Activated T-helper 1 cell treated with anti-CD3 and anti-CD28 coated beads, Interleukin-12 subunit alpha, Interleukin-12 subunit beta, Interleukin-2, Interleukin-4 antibody, amounts not matched to agents 30 ng/mL and 10 ng/mL and 1 ng/mL, durations not matched to agents 14 hours and 24 hours and 36 hours (primary cell): ENCODE results near the gene NDUFC2. TPM values are rescaled to one million over a fixed set of nuclear protein-coding genes. Genes with fewer than 3 reads are reported as not detected.
"Not testable (repeated sequence)": the region's sequence is repeated elsewhere in the genome, so short reads cannot be mapped to it uniquely, and the experiment has no call there.

Source experiments
- DNase-seq: peaks from one replicate; pipeline ENCODE4 v3.0.0; 2021; ENCODE audit warnings: low spot score
- H3K27ac Mint-ChIP-seq: one replicate; pipeline ENCODE4 v1.8.0; 2021; ENCODE audit warnings: mild to moderate bottlenecking, mixed read lengths
- H3K27me3 Mint-ChIP-seq: one replicate; pipeline ENCODE4 v1.8.0; 2022; ENCODE audit warnings: mild to moderate bottlenecking, moderate library complexity, mixed read lengths; ENCODE audit not compliant: insufficient read depth
- H3K36me3 Mint-ChIP-seq: one replicate; pipeline ENCODE4 v1.8.0; 2021; ENCODE audit warnings: low read depth, mixed read lengths
- H3K4me1 Mint-ChIP-seq: one replicate; pipeline ENCODE4 v1.8.0; 2021; ENCODE audit warnings: low read depth, mixed read lengths
- H3K4me3 Mint-ChIP-seq: one replicate; pipeline ENCODE4 v1.8.0; 2021; ENCODE audit warnings: mild to moderate bottlenecking, moderate library complexity, mixed read lengths
- H3K9me3 Mint-ChIP-seq: one replicate; pipeline ENCODE4 v1.8.0; 2021; ENCODE audit warnings: mixed read lengths
- intact Hi-C: fragments of 100-400 bp; cut with micrococcal nuclease; formaldehyde crosslinking; loops from one replicate; pipeline ENCODE4 v1.15.1; 2024
- total RNA-seq: library from RNA; stranded (reverse); gene quantifications from 2 replicates; pipeline ENCODE4 v1.2.3, GENCODE V29; 2022

NDUFC2 gene
- total RNA-seq, 1 donor from 2014 or later, result 208 TPM

DNA sequence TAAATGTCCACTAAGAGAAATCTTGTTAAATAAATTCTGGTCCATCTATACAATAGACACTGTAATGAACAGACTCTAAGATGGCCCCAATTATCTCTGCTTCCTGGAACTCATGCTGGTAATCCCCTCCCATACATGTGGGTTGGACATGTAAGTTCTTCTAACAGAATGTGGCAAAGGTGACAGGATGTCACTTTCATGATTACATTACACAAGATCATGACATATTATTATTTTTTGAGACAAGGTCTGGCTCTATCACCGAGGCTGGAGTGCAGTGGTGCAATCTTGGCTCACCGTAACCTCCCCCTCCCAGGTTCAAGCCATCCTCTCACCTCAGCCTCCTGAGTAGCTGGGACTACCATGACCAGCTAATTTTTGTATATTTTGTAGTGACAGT, 14.6 kb upstream of the NDUFC2 start:
- Mint-ChIP-seq H3K27me3 (no peaks in the 10 kb centered on the region), H3K9me3 (no peaks in the 10 kb centered on the region), H3K4me1 (peaks cover 10% of the 10 kb centered on the region), H3K4me3 (peak overlapping the region; percentile 11), H3K36me3 (peaks cover 26% of the 10 kb centered on the region), H3K27ac (peak overlapping the region; percentile 82)
- DNase-seq, result peak; percentile 20
- intact Hi-C loops, result loop anchor here (1.0 kb wide), 4 partner anchors 15 to 470 kb away; partner anchors contain the start of genes ALG8, KCTD21, NDUFC2 and USP35

DNA sequence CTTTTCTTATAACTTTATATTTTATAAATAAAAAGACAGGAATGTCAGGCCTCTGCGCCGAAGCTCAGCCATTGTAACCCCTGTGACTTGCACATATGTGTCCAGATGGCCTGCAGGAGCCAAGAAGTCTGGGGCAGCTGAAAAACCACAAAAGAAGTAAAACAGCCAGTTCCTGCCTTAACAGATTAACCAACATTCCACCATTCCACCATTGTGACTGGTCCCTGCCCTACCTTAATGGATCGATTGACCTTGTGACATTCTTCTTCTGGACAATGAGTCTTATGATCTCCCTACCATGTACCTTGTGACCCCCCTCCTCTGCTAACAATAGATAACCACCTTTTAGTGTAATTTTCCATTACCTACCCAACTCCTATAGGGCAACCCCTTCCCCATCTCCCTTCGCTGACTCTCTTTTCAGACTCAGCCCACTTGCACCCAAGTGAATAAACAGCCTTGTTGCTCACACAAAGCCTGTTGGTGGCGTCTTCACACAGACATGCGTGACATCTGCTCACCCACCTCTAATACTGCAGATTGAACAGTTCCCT, 6.9 kb upstream of the NDUFC2 start:
- H3K27ac Mint-ChIP-seq, H3K4me3 Mint-ChIP-seq, intact Hi-C loops, H3K27me3 Mint-ChIP-seq, DNase-seq, H3K4me1 Mint-ChIP-seq, H3K9me3 Mint-ChIP-seq, H3K36me3 Mint-ChIP-seq: not testable (repeated sequence)

DNA sequence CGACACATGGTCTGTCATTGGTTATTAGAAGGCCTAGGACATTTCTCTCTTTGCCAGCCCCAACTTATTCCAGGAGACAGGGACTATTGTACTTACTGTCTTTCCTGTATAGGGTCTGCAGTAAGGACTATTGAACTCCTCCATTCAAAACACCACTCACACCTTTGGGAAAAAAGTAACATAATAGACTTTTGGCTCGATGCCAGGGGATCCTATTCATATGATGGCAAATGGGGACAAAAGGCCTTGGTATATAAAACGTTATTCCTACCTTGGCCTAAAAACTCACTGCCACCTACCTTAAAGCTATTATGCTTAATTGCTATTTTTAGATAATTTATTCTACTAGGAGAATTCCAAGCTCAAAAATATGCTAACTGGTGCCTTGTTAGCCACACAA, 6.3 kb upstream of the NDUFC2 start:
- peaks cover 11% of the 10 kb centered on the region for H3K4me1 Mint-ChIP-seq
- no peaks in the 10 kb centered on the region for H3K27me3 Mint-ChIP-seq
- H3K4me3 Mint-ChIP-seq, result no peak overlapping the region
- H3K9me3 Mint-ChIP-seq, result no peaks in the 10 kb centered on the region
- intact Hi-C loops, result no loop called here
- no peaks in the 10 kb centered on the region for H3K36me3 Mint-ChIP-seq
- no peak for DNase-seq
- H3K27ac Mint-ChIP-seq, result no peak overlapping the region

DNA sequence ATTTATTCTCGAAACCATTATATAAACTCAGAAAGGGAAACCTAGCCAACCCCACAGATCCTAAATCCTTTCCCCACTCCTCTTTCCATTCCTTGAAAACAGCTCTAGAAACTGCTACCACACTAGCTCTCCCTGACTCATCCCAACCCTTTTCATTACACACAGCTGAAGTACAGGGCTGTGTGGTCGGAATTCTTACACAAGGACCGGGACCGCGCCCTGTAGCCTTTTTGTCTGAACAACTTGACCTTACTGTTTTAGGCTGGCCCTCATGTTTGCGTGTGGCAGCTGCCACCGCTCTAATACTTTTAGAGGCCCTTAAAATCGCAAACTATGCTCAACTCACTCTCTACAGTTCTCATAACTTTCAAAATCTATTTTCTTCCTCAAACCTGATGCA, 4.8 kb upstream of the NDUFC2 start:
- H3K27ac Mint-ChIP-seq, intact Hi-C loops, H3K36me3 Mint-ChIP-seq, H3K4me3 Mint-ChIP-seq, DNase-seq, H3K9me3 Mint-ChIP-seq, H3K27me3 Mint-ChIP-seq: not testable (repeated sequence)
- peaks cover 19% of the 10 kb centered on the region for H3K4me1 Mint-ChIP-seq

DNA sequence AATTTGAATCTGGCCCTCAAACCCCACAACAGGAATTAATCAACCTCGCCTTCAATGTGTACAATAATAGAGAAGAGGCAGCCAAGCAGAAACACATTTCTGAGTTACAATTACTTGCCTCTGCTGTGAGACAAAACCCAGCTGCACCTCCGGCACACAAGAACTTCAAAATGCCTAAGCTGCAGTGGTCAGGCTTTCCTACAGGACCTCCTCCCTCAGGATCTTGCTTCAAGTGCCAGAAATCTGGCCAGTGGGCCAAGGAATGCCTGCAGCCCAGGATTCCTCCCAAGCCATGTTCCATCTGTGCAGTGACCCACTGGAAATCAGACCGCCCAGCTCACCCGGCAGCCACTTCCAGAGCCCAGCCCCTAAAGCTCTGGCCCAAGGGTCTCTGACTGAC, 3.4 kb upstream of the NDUFC2 start:
- peaks cover 4% of the 10 kb centered on the region for H3K36me3 Mint-ChIP-seq
- no peak overlapping the region for H3K4me3 Mint-ChIP-seq
- no peaks in the 10 kb centered on the region for H3K27me3 Mint-ChIP-seq
- no peaks in the 10 kb centered on the region for H3K9me3 Mint-ChIP-seq
- H3K4me1 Mint-ChIP-seq, result peaks cover 25% of the 10 kb centered on the region
- intact Hi-C loops, result no loop called here
- DNase-seq, result no peak
- no peak overlapping the region for H3K27ac Mint-ChIP-seq

DNA sequence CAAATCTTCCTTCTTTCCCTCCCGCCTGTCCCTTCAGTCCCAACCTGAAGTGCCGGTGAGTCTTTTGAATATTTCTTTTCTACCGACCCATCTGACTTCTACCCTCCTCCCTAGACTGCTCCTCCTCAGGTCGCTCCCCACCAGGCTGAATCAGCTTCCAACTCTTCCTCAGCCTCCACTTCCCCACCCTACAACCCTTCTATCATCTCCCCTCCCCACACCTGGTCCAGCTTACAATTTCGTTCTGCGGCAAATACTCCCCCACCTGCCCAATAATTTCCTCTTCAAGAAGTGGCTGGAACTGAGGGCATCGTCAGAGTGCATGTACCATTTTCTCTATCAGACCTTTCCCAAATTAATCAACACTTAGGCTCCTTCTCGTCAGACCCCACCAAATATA, 2.5 kb upstream of the NDUFC2 start:
- H3K36me3 Mint-ChIP-seq, result peaks cover 4% of the 10 kb centered on the region
- DNase-seq, result no peak
- H3K4me3 Mint-ChIP-seq, result peak overlapping the region; percentile 95
- intact Hi-C loops, result no loop called here
- H3K9me3 Mint-ChIP-seq, result no peaks in the 10 kb centered on the region
- H3K27ac Mint-ChIP-seq, result no peak overlapping the region
- no peaks in the 10 kb centered on the region for H3K27me3 Mint-ChIP-seq
- H3K4me1 Mint-ChIP-seq, result peaks cover 33% of the 10 kb centered on the region

DNA sequence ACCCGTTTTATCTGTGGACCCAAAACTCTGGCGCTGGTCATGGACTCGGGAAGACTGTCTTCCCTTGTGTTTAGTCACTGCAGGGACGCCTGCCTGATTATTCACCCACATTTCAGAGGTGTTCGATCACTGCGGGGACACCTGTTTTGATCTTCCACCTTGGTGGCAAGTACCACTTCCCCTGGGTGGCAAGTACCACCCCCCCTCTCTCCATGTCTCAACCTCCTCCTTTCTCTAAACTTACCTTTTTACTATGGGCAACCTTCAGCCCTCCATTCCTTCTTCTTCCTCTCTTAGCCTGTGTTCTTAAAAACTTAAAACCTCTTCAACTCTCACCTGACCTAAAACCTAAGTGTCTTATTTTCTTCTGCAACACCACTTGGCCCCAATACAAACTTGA, 1.9 kb upstream of the NDUFC2 start:
- Mint-ChIP-seq H3K27ac (peak overlapping the region; percentile 36), H3K4me1 (peaks cover 37% of the 10 kb centered on the region), H3K36me3 (peaks cover 6% of the 10 kb centered on the region), H3K27me3 (no peaks in the 10 kb centered on the region), H3K4me3 (peak overlapping the region; percentile 95), H3K9me3 (no peaks in the 10 kb centered on the region)
- intact Hi-C loops, result no loop called here
- no peak for DNase-seq

DNA sequence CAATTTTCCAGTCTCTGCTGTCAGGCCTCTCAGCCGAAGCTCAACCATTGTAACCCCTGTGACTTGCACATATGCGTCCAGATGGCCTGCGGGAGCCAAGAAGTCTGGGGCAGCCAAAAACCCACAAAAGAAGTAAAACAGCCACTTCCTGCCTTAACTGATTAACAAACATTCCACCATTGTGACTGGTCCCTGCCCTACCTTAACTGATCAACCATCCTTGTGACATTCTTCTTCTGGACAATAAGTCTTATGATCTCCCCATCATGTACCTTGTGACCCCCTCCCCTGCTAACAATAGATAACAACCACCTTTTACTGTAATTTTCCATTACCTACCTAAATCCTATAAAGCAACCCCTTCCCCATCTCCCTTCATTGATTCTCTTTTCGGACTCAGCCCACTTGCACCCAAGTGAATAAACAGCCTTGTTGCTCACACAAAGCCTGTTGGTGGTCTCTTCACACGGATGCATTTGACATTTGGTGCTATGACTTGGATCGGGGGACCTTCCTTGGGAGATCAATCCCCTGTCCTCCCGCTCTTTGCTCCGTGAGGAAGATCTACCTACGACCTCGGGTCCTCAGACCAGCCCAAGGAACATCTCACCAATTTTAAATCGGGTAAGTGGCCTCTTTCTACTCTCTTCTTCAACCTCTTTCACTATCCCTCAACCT, 1.3 kb upstream of the NDUFC2 start:
- Mint-ChIP-seq H3K36me3 (peaks cover 7% of the 10 kb centered on the region), H3K27ac (no peak overlapping the region), H3K4me3 (peak overlapping the region; percentile 95), H3K4me1 (peaks cover 41% of the 10 kb centered on the region), H3K27me3 (no peaks in the 10 kb centered on the region), H3K9me3 (no peaks in the 10 kb centered on the region)
- intact Hi-C loops, result no loop called here
- no peak for DNase-seq

DNA sequence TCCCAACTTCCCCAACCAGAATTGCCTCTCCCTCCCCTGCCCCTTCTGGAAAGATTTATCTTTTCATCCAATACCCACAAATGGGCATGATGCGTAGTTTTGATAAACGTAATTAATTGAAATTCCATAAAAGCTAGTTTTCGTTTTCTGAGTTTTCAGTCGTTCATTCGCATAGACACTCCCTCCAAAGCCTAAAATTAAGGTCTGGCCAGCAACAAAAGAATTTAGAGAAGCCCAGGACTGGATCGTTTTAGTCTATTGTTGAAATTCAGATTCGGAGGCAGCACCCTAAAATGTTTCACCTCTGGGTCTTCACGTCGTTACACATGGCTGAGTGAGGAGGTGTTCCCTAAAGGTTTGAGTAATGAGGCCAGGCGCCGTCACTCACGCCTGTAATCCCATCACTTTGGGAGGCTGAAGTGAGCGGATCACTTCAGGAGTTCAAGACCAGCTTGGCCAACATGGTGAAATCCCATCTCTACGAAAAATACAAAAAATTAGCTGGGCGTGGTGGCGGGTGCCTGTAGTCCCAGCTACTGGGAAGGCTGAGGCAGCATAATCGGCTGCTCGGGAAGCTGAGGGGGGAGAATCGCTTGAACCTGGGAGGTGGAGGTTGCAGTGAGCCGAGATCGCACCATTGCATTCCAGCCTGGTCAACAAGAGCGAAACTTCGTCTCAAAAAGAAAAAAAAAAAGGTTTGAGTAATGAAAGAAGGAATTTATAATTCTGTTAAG, 589 bp upstream of the NDUFC2 start:
- intact Hi-C loops, result no loop called here
- Mint-ChIP-seq H3K27ac (peak overlapping the region; percentile 86), H3K4me1 (peaks cover 46% of the 10 kb centered on the region), H3K4me3 (peak overlapping the region; percentile 95), H3K9me3 (no peaks in the 10 kb centered on the region), H3K27me3 (no peaks in the 10 kb centered on the region), H3K36me3 (peaks cover 7% of the 10 kb centered on the region)
- no peak for DNase-seq

DNA sequence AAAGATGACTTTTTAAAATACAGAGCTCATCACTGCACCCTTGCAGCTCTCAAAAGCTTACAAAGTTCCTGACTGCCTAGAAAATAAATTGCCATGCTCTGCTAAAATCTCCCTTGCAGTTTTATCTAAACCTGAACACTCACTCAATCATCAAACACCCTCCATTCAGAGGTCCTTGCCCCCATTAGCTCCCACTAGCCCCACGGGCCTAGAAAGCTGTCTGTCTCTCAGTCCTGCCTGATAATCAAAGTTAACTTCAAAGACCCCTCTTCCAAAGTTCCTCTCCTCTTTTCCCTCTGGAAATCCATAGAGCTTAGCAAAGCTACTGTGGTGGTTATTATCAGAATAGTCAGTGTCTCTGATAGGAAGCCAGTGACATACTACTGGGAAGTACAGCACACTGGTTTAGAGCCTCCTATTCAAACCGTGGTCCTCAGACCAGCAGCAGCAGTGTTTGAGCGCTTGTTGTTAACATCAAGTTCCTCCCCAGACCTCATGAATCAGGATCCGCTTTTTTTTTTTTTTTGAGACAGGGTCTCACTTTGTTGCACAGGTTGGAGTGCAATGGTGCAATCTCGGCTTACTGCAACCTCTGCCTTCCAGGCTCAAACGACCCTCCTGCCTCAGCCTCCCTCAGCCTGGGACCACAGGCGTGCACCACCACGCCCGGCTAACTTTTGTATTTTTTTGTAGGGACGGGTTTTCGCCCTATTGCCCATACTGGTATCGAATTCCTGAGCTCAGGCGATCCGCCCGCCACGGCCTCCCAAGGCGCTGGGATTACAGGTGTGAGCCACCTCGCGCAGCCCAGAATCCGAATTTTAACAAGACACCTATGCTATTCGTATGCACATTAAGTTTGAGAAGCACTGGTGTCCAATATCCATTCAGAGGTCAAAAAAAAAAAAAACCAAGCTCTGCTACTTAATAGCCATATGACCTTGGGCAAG, 1.2 kb downstream of the NDUFC2 start:
- H3K4me3 Mint-ChIP-seq, result peak overlapping the region; percentile 95
- H3K9me3 Mint-ChIP-seq, result no peaks in the 10 kb centered on the region
- no peak for DNase-seq
- peaks cover 15% of the 10 kb centered on the region for H3K36me3 Mint-ChIP-seq
- H3K27me3 Mint-ChIP-seq, result no peaks in the 10 kb centered on the region
- peak overlapping the region; percentile 86 for H3K27ac Mint-ChIP-seq
- peaks cover 53% of the 10 kb centered on the region for H3K4me1 Mint-ChIP-seq
- intact Hi-C loops, result loop anchor here (1.0 to 10.0 kb wide), 6 partner anchors 16 to 486 kb away; partner anchors contain the start of genes ALG8, GAB2, KCTD21 and USP35

DNA sequence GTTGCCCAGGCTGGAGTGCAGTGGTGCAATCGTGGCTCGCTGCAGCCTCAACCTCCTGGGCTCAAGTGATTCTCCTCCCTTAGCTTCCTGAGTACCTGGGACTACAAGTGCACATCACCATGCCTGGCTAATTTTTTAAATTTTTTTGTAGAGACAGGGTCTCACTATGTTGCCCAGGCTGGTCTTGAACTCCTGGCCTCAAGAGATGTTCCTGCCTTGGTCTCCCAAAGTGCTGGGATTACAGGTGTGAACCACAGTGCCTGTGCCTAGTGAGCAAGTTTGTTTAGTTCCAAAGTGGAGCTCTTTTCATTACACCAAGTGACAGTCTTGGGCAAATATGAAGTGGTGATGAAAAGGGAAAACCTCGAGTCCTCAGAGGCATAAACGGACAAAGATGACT, 2.1 kb downstream of the NDUFC2 start:
- Mint-ChIP-seq H3K36me3 (peaks cover 16% of the 10 kb centered on the region), H3K4me3 (peak overlapping the region; percentile 95), H3K4me1 (peaks cover 53% of the 10 kb centered on the region)
- not testable (repeated sequence) for H3K27ac Mint-ChIP-seq, H3K27me3 Mint-ChIP-seq, H3K9me3 Mint-ChIP-seq, DNase-seq
- intact Hi-C loops, result loop anchor here (5.0 to 10.0 kb wide), 2 partner anchors 340 to 487 kb away; partner anchors contain the start of gene GAB2

DNA sequence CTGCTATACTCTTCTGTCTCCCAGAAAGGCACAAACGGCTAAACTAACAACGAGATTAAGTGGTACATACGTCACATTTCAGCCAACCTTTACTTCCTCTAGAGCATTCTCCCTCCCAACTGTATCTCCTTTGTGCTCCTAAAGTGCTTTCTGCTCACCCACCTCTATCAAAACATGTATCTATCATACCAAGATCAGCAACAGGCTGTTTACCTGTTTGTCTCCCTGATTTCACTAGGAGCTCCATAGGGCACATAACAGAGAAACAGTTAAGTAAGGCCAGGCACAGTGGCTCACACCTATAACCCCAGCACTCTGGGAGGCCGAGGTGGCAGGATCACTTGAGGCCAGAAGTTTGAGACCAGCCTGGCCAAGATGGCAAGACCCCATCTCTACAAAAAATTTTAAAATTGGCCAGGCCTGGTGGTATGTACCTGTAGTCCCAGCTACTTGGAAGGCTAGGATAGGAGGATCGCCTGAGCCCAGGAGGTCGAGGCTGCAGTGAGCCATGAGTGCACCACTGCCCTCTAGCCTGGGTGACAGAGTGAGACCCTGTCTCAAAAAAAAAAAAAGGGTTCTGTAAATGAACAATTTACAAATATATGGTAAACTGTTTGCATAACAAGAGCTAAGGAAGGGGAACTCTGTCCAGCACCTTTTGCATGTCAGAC, 2.8 kb downstream of the NDUFC2 start:
- H3K27me3 Mint-ChIP-seq, result no peaks in the 10 kb centered on the region
- H3K27ac Mint-ChIP-seq, result peak overlapping the region; percentile 29
- H3K4me3 Mint-ChIP-seq, result peak overlapping the region; percentile 42
- H3K9me3 Mint-ChIP-seq, result no peaks in the 10 kb centered on the region
- peaks cover 20% of the 10 kb centered on the region for H3K36me3 Mint-ChIP-seq
- no peak for DNase-seq
- intact Hi-C loops, result loop anchor here (5.0 to 10.0 kb wide), 2 partner anchors 340 to 488 kb away; partner anchors contain the start of gene GAB2
- peaks cover 51% of the 10 kb centered on the region for H3K4me1 Mint-ChIP-seq
